ENCODE data around the gene TMEM184B. TPM values are rescaled to one million over a fixed set of nuclear protein-coding genes. Genes with fewer than 3 reads are reported as not detected.

Gene TMEM184B
- total RNA-seq, 4 donors from 2014 or later = 39.4 to 108 (median 75.3) TPM

GRCh38 chr22:38203855-38204514, 68.8 kb downstream of the TMEM184B start:
- DNase-seq (ENCODE audit: extremely low spot score) = no peak
- H3K4me1 ChIP-seq = peaks cover 24 to 42% (median 42%) of the 10 kb centered on the region in 4 donors
- no peaks in the 10 kb centered on the region for H3K9me3 ChIP-seq
- H3K27me3 ChIP-seq = peaks cover 0 to 10% (median 0%) of the 10 kb centered on the region in 4 donors
- intact Hi-C loops (cut with DNase I) = loop anchor here (5.0 kb wide), 1 partner anchor 113 kb away; the partner anchor contains the start of gene CSNK1E
- H3K36me3 ChIP-seq = no peaks in the 10 kb centered on the region
- H3K4me3 ChIP-seq = peak overlapping the region in 3 of 4 donors; percentile 73 to 92 (median 84)
- 89% methylated on average over 3 of the region's 3 CpGs for WGBS
- peak overlapping the region; percentile 93 to 100 (median 99) for H3K27ac ChIP-seq (replicated peaks in 1 of 4)
- TF ChIP-seq POLR2AphosphoS5 (IDR thresholded peaks at IDR 0.05) = no peak
- TF ChIP-seq POLR2A (IDR thresholded peaks at IDR 0.05; ENCODE audit: low read depth) = no peak
- TF ChIP-seq EP300 (IDR thresholded peaks at IDR 0.05) = no peak
- no peak for TF ChIP-seq CTCF (IDR thresholded peaks at IDR 0.05)

DNA sequence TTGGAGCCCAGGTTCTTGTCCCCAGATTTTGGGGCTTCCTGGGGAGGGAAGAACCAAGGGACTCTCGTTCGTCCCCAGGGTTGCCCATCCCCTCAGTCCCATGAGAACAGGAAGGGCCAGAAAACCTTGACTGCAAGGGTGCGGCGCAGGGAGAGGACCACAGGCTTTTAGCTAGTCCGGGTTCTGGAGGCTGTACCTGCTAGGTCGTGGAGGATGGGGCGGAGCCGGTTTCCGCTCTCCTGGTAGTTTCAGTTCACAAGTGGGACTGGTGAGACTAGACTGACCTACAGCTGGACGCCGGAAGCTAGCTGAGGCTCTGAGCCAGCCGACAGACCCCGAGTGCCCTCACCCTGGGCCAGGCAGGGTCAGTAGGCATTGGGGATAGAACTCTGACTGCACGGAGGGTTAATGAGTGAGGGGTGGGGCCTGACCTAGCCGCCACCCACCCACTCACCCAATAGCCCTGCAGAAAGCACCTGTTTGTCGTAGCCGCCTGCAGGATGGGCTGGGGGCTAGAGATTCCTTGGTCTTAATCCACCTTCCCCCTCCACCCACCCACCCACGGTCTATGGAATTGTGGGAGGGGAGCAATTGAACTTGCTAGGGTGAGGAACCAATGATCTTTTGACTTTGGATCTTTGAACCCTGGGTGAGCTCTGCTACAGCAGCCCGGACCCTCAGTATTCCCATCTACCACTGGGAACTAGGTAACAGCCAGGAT, 69.6 kb downstream of the TMEM184B start:
- Histone ChIP-seq H3K4me1 (peaks cover 24 to 42% (median 42%) of the 10 kb centered on the region in 4 donors), H3K4me3 (peak overlapping the region; percentile 73 to 92 (median 85)), H3K27ac (replicated peaks in 1 of 4) (peak overlapping the region; percentile 93 to 100 (median 99)), H3K27me3 (peaks cover 0 to 10% (median 0%) of the 10 kb centered on the region in 4 donors), H3K9me3 (no peaks in the 10 kb centered on the region), H3K36me3 (no peaks in the 10 kb centered on the region)
- 51% methylated on average over 4 of the region's 19 CpGs for WGBS
- intact Hi-C loops (cut with DNase I) = loop anchor here (5.0 kb wide), 1 partner anchor 114 kb away; the partner anchor contains the start of gene CSNK1E
- TF ChIP-seq CTCF (IDR thresholded peaks at IDR 0.05) (no peak), EP300 (IDR thresholded peaks at IDR 0.05) (no peak), POLR2A (IDR thresholded peaks at IDR 0.05; ENCODE audit: low read depth) (no peak)
- DNase-seq (ENCODE audit: extremely low spot score) = no peak

DNA sequence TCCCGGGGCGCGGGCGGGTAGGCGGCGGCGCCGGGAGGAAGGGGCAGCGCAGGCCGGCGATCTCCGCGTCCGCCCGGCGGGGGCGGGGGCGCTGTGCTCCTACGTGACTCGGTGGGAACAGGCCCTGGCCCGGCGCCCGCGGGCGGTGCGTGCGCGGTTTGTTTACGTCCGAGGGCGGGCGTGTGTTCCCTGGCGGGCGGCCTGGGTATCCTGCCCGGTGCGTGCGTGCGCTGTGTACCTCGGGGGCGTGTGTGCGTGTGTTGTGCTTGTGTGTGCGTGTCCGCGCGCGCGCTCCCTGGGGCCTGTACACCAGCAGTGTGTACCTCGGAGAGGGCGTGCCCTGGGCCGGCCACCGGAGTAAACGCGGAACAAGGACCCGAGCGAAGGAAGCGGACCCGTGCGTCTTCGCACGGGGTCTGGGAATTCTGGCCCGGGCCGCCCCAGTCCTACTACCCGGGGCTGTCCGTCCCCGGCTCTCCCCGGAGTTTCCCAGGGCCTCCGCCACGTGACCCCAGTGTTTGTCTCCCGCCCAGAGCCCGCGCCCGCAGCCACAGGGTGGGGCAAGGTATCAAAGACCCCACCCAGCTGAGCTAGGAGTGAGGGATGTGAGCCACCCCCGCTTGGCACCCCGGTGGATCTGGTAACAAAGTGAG, 70.2 kb downstream of the TMEM184B start:
- peaks cover 24 to 42% (median 42%) of the 10 kb centered on the region in 4 donors for H3K4me1 ChIP-seq
- peaks cover 0 to 10% (median 0%) of the 10 kb centered on the region in 4 donors for H3K27me3 ChIP-seq
- WGBS = 0% methylated on average over 15 of the region's 74 CpGs
- intact Hi-C loops (cut with DNase I) = loop anchor here (5.0 kb wide), 1 partner anchor 115 kb away; the partner anchor contains the start of gene CSNK1E
- no peaks in the 10 kb centered on the region for H3K9me3 ChIP-seq
- H3K27ac ChIP-seq (replicated peaks in 1 of 4) = peak overlapping the region; percentile 93 to 100 (median 99)
- peak; percentile 91 for TF ChIP-seq EP300 (IDR thresholded peaks at IDR 0.05)
- peak; percentile 11 to 29 (median 18) for TF ChIP-seq CTCF (IDR thresholded peaks at IDR 0.05)
- no peak for TF ChIP-seq POLR2A (IDR thresholded peaks at IDR 0.05; ENCODE audit: low read depth)
- TF ChIP-seq POLR2AphosphoS5 (IDR thresholded peaks at IDR 0.05) = peak in 1 of 2 donors; percentile 91
- no peaks in the 10 kb centered on the region for H3K36me3 ChIP-seq
- no peak for DNase-seq (ENCODE audit: extremely low spot score)
- peak overlapping the region; percentile 73 to 92 (median 85) for H3K4me3 ChIP-seq

DNA sequence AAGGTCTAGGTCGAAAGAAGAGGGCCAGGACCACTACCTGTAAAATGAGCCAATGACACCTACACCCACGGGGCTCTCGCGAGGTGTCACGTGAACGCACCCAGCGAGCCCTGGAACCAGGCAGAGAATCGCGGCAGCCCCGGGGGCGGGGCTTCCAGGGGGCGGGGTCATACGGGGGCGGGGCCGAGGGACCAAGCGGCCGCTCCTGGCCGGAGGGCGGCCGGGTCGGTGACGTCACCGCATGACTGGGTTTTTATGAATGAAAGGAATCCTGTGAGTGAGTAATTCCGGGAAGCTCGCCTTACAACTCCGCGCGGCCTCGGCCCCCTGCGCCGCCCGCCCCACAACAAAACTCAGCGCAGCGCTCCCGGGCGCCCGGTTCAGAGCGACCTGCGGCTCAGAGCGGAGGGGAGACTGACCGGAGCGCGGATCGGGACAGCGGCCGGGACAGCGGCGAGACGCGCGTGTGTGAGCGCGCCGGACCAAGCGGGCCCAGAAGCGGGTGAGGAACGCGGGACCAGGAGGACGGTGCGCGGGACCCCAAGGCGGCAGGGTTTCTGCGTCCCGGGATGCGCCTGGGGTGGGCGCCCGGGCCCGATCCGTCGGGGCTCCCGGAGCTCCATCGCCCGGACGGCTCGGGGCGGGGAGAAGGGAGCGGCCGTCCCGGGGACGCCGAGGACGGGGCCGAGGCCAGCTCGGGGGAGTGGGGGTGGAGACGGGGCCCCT, 70.9 kb downstream of the TMEM184B start, which contains the start of gene MAFF:
Gene MAFF (plus strand): TSS at position 284 of the 726 bp plus-strand sequence. CDS start 11,860 bp downstream, outside the sequence.
- intact Hi-C loops (cut with DNase I) = loop anchor here (5.0 kb wide), 1 partner anchor 115 kb away; the partner anchor contains the start of gene CSNK1E
- peak within 1 kb of the TSS; percentile 73 to 92 (median 85) for H3K4me3 ChIP-seq
- WGBS = 0% methylated on average over 7 of the region's 85 CpGs
- peaks cover 0 to 10% (median 0%) of the 10 kb centered on the region in 4 donors for H3K27me3 ChIP-seq
- DNase-seq (ENCODE audit: extremely low spot score) = peak; percentile 100
- H3K9me3 ChIP-seq = no peaks in the 10 kb centered on the region
- H3K4me1 ChIP-seq = peaks cover 24 to 42% (median 42%) of the 10 kb centered on the region in 4 donors
- TF ChIP-seq POLR2A (IDR thresholded peaks at IDR 0.05; ENCODE audit: low read depth) (peak; percentile 96), EP300 (IDR thresholded peaks at IDR 0.05) (peak; percentile 46), CTCF (IDR thresholded peaks at IDR 0.05) (no peak), POLR2AphosphoS5 (IDR thresholded peaks at IDR 0.05) (peak; percentile 95 to 99)
- H3K27ac ChIP-seq (replicated peaks in 1 of 4) = peak within 1 kb of the TSS; percentile 93 to 100 (median 99)
- no peaks in the 10 kb centered on the region for H3K36me3 ChIP-seq
